SK-N-SH (cell line): ENCODE measurements around the gene ABCA6. TPM values are rescaled to one million over a fixed set of nuclear protein-coding genes. Genes with fewer than 3 reads are reported as not detected.

Source experiments
- CTCF ChIA-PET: fragments of 300-600, 350-600 bp; formaldehyde crosslinking; extraction: SDS; loops from one replicate; lab custom pipeline; 2021; lab: Yijun Ruan, JAX
- POLR2A ChIA-PET: fragments of 350-600 bp; sonication (Branson Sonifier 250); formaldehyde crosslinking; extraction: SDS; loops from one replicate; lab custom pipeline; 2020; ENCODE audit warnings: antibody characterized with exemption, inconsistent platforms; lab: Yijun Ruan, JAX
- DNase-seq: peaks from one replicate; pipeline ENCODE4 v3.0.0; 2012
- H2AFZ ChIP-seq: fragments of 200-600 bp; sonication (generic); 2 replicates; pipeline ENCODE4 v1.8.1; 2016; ENCODE audit warnings: antibody characterized with exemption, mild to moderate bottlenecking, low read depth
- H3F3A ChIP-seq: fragments of 200-600 bp; sonication (generic); replicated peaks from 2 replicates; pipeline ENCODE3; 2016; ENCODE audit warnings: antibody characterized with exemption, mild to moderate bottlenecking; ENCODE audit not compliant: insufficient read depth
- H3K27ac ChIP-seq, 2 experiments: fragments of 200-500 bp in 1 of 2; fragments of 200-600 bp in 1 of 2; sonication (Bioruptor generic) in 1 of 2; sonication (generic), shearing (Covaris generic) in 1 of 2; 2 replicates each; pipeline versions ENCODE4 v1.5.1 to v1.6.1; 2014 to 2016; ENCODE audit warnings: low read depth in 2 of 2, inconsistent platforms in 1 of 2, low read length in 1 of 2, mild to moderate bottlenecking in 1 of 2, mixed read lengths in 1 of 2
- H3K27me3 ChIP-seq: fragments of 200-600 bp; sonication (generic), shearing (Covaris generic); 2 replicates; pipeline ENCODE4 v1.6.1; 2016; ENCODE audit warnings: mixed run types; ENCODE audit not compliant: insufficient read depth
- H3K36me3 ChIP-seq, 2 experiments: fragments of 200-500 bp in 1 of 2; fragments of 200-600 bp in 1 of 2; sonication (Bioruptor generic) in 1 of 2; sonication (generic) in 1 of 2; replicated peaks in 1 of 2; 2 replicates each; pipeline versions ENCODE3 to v1.5.1; 2014 to 2016; ENCODE audit warnings: low read length in 1 of 2, mild to moderate bottlenecking in 1 of 2; ENCODE audit not compliant: insufficient read depth in 2 of 2, control insufficient read depth in 1 of 2
- H3K4me1 ChIP-seq, 2 experiments: fragments of 200-500 bp in 1 of 2; fragments of 200-600 bp in 1 of 2; sonication (Bioruptor generic) in 1 of 2; sonication (generic), shearing (Covaris generic) in 1 of 2; 2 replicates each; pipeline versions ENCODE4 v1.5.1 to v1.6.1; 2014 to 2016; ENCODE audit warnings: low read depth in 1 of 2, low read length in 1 of 2, mixed run types in 1 of 2; ENCODE audit not compliant: insufficient read depth in 2 of 2, control insufficient read depth in 1 of 2
- H3K4me2 ChIP-seq: fragments of 200-600 bp; sonication (generic), shearing (Covaris generic); 2 replicates; pipeline ENCODE4 v1.6.1; 2017; ENCODE audit warnings: mixed run types
- H3K4me3 ChIP-seq, 2 experiments: fragments of 200-500 bp in 1 of 2; fragments of 200-600 bp in 1 of 2; sonication (Bioruptor generic) in 1 of 2; sonication (generic), shearing (Covaris generic) in 1 of 2; 2 replicates each; pipeline versions ENCODE4 v1.5.1 to v1.8.1; 2014 to 2016; ENCODE audit warnings: low read depth in 2 of 2, inconsistent platforms in 1 of 2, low read length in 1 of 2, mild to moderate bottlenecking in 1 of 2, mixed read lengths in 1 of 2, moderate library complexity in 1 of 2
- H3K79me2 ChIP-seq: fragments of 200-600 bp; sonication (generic); 2 replicates; pipeline ENCODE4 v1.8.1; 2017; ENCODE audit warnings: mild to moderate bottlenecking; ENCODE audit not compliant: insufficient read depth
- H3K9ac ChIP-seq: fragments of 200-600 bp; sonication (generic); 2 replicates; pipeline ENCODE4 v1.6.1; 2017; ENCODE audit warnings: mixed run types
- H3K9me2 ChIP-seq: fragments of 200-600 bp; sonication (generic); 2 replicates; pipeline ENCODE4 v1.6.1; 2017; ENCODE audit warnings: mixed run types
- H3K9me3 ChIP-seq: fragments of 200-600 bp; sonication (generic); 2 replicates; pipeline ENCODE4 v1.6.1; 2017; ENCODE audit warnings: mixed run types, mild to moderate bottlenecking, moderate library complexity
- H4K20me1 ChIP-seq: fragments of 200-600 bp; sonication (generic); 2 replicates; pipeline ENCODE4 v1.6.1; 2017; ENCODE audit warnings: mild to moderate bottlenecking, mixed run types; ENCODE audit not compliant: insufficient read depth
- CHD2 ChIP-seq: fragments of 150-350 bp; IDR thresholded peaks from 2 replicates; pipeline ENCODE4 v1.6.1; 2018; ENCODE audit warnings: low read length; ENCODE audit not compliant: partially characterized antibody
- ELF1 ChIP-seq: IDR thresholded peaks from 2 replicates; pipeline ENCODE4 v1.4.0; 2012
- EP300 ChIP-seq, 2 experiments: IDR thresholded peaks; 2 replicates each; pipeline versions ENCODE4 v1.4.0 to v1.6.1; 2012; ENCODE audit warnings: borderline replicate concordance in 1 of 2, low read depth in 1 of 2, low read length in 1 of 2
- FOXJ3 ChIP-seq: sonication (generic); formaldehyde crosslinking; IDR thresholded peaks from 2 replicates; pipeline ENCODE4 v1.5.1; 2020; ENCODE audit warnings: mild to moderate bottlenecking, missing genetic modification reagents
- FOXM1 ChIP-seq: IDR thresholded peaks from 2 replicates; pipeline ENCODE4 v1.4.0; 2012; ENCODE audit warnings: low read depth, mild to moderate bottlenecking
- GABPA ChIP-seq: IDR thresholded peaks from 2 replicates; pipeline ENCODE4 v1.4.0; 2012; ENCODE audit warnings: low read depth, mild to moderate bottlenecking
- GATA2 ChIP-seq: sonication (generic); formaldehyde crosslinking; IDR thresholded peaks from 2 replicates; pipeline ENCODE4 v1.5.0; 2020; ENCODE audit warnings: mild to moderate bottlenecking, missing genetic modification reagents
- IRF3 ChIP-seq: fragments of 150-350 bp; IDR thresholded peaks from 2 replicates; pipeline ENCODE4 v1.6.1; 2016; ENCODE audit warnings: mild to moderate bottlenecking, low read depth, low read length
- JUND ChIP-seq: IDR thresholded peaks from 2 replicates; pipeline ENCODE4 v1.4.0; 2012
- MAX ChIP-seq: IDR thresholded peaks from 2 replicates; pipeline ENCODE4 v1.4.0; 2012; ENCODE audit warnings: low read depth
- MEF2A ChIP-seq: IDR thresholded peaks from 2 replicates; pipeline ENCODE4 v1.4.0; 2012; ENCODE audit warnings: low read depth, borderline replicate concordance
- MXI1 ChIP-seq: IDR thresholded peaks from 2 replicates; pipeline ENCODE4 v1.6.1; 2012; ENCODE audit warnings: mild to moderate bottlenecking, low read depth, low read length, improper control_type of control experiment
- RCOR1 ChIP-seq: fragments of 150-350 bp; IDR thresholded peaks from 2 replicates; pipeline ENCODE4 v1.6.1; 2017; ENCODE audit warnings: antibody characterized with exemption, low read length
- REST ChIP-seq: IDR thresholded peaks from 2 replicates; pipeline ENCODE4 v1.6.1; 2012; ENCODE audit warnings: mild to moderate bottlenecking, low read depth, low read length, moderate library complexity
- RFX5 ChIP-seq: IDR thresholded peaks from 2 replicates; pipeline ENCODE4 v1.6.1; 2012; ENCODE audit warnings: mild to moderate bottlenecking, improper control_type of control experiment, low read length
- RXRA ChIP-seq: IDR thresholded peaks from 2 replicates; pipeline ENCODE4 v1.4.0; 2012; ENCODE audit warnings: low read depth, mild to moderate bottlenecking, borderline replicate concordance
- USF1 ChIP-seq: IDR thresholded peaks from 2 replicates; pipeline ENCODE4 v1.4.0; 2012; ENCODE audit warnings: low read depth, borderline replicate concordance
- USF2 ChIP-seq: fragments of 150-350 bp; IDR thresholded peaks from 2 replicates; pipeline ENCODE4 v1.6.1; 2017; ENCODE audit warnings: antibody characterized with exemption, low read length, low read depth, borderline replicate concordance
- ZBTB33 ChIP-seq: IDR thresholded peaks from 2 replicates; pipeline ENCODE4 v1.4.0; 2012; ENCODE audit warnings: low read depth, borderline replicate concordance
- WGBS: methylation state at CpG from one replicate; pipeline ENCODE4 v1.1.6; 2017; ENCODE audit warnings: low lambda C conversion rate; 5-methylcytosine and 5-hydroxymethylcytosine counted together
- polyA plus RNA-seq, 3 experiments: library from polyadenylated mRNA; depleted of rRNA; stranded (reverse); fragments of >200 nt; gene quantifications; 2 replicates each; pipeline ENCODE4 v1.2.3, GENCODE V29; 2012

ABCA6 gene
- polyA plus RNA-seq, 1 of the 3 experiments (the other 2 are of a cell fraction), result 0.15 TPM

- TF ChIP-seq ZBTB33 (no peak), RXRA (no peak), MXI1 (no peak), IRF3 (no peak), MAX (no peak), RFX5 (no peak), GABPA (no peak), USF2 (no peak), GATA2 (CRISPR knock-in tag) (no peak), FOXJ3 (CRISPR knock-in tag) (no peak), EP300 (IDR thresholded peaks at IDR 0.05; ENCODE audit: borderline replicate concordance in 1 of 2, low read depth in 1 of 2, low read length in 1 of 2) (no peak), RCOR1 (no peak), JUND (no peak), REST (no peak), CHD2 (no peak), ELF1 (no peak), USF1 (no peak), FOXM1 (no peak), MEF2A (no peak)
- TF ChIP-seq, all 33 proteins: peak for 0
- 68% methylated on average over 1 of the region's 1 CpG for WGBS
- POLR2A ChIA-PET, result no interaction called here
Observed at GRCh38 chr17:69143151-69143550, 1.5 kb upstream of the ABCA6 start.

More at GRCh38 chr17:69143151-69143550, 1.5 kb upstream of the ABCA6 start:
- H3K9ac ChIP-seq, result no peak overlapping the region
- H3K9me3 ChIP-seq, result no peaks in the 10 kb centered on the region
- H3K9me2 ChIP-seq, result no peaks in the 10 kb centered on the region
- H2AFZ ChIP-seq, result no peak overlapping the region
- peaks cover 0 to 3% of the 10 kb centered on the region in 2 experiments; a peak in 2 of 4 replicates for H3K4me1 ChIP-seq
- H3K36me3 ChIP-seq, result no peaks in the 10 kb centered on the region
- CTCF ChIA-PET, result no interaction called here
- peaks cover 4% of the 10 kb centered on the region for H3F3A ChIP-seq
- peak overlapping the region; percentile 41; the same call in 1 of the 2 replicates for H3K4me2 ChIP-seq
- no peaks in the 10 kb centered on the region for H3K79me2 ChIP-seq
- no peaks in the 10 kb centered on the region for H4K20me1 ChIP-seq
- H3K27me3 ChIP-seq, result no peaks in the 10 kb centered on the region
- H3K27ac ChIP-seq, result no peak overlapping the region
- H3K4me3 ChIP-seq, result no peak overlapping the region
- DNase-seq, result no peak
